Thymus (tissue), 2 donors: ENCODE data around the gene ZNF593OS. TPM values are rescaled to one million over a fixed set of nuclear protein-coding genes. Genes with fewer than 3 reads are reported as not detected.

Experiments
- polyA plus RNA-seq: library from polyadenylated mRNA; stranded (reverse); fragments of 200-250 nt; gene quantifications from one replicate; pipeline ENCODE4 v1.2.3, GENCODE V29; 2013
- total RNA-seq: library from RNA; stranded (reverse); fragments of 120-200 nt; gene quantifications from one replicate; pipeline ENCODE4 v1.2.4, GENCODE V29; 2013
- donor health status: healthy.

Gene ZNF593OS
- total and polyA plus RNA-seq, 2 donors = 0.87 TPM; not detected in 1

Other genes with a start within 250 kb of the ZNF593OS start
- gene PAFAH2, start 173.8 kb downstream of the ZNF593OS start, total RNA-seq = 73.1 TPM
- 28.2 TPM for gene PAFAH2, start 173.8 kb downstream of the ZNF593OS start, polyA plus RNA-seq
- gene EXTL1, start 150.1 kb downstream of the ZNF593OS start, total RNA-seq = 0.09 TPM
- 0.14 TPM for gene EXTL1, start 150.1 kb downstream of the ZNF593OS start, polyA plus RNA-seq
- gene SLC30A2, start 125.7 kb downstream of the ZNF593OS start, total RNA-seq = 0.05 TPM
- gene SLC30A2, start 125.7 kb downstream of the ZNF593OS start, polyA plus RNA-seq = 0.41 TPM
- 0.09 TPM for gene TRIM63, start 104.2 kb downstream of the ZNF593OS start, total RNA-seq
- gene TRIM63, start 104.2 kb downstream of the ZNF593OS start, polyA plus RNA-seq = 1.0 TPM
- 11.9 TPM for gene PDIK1L, start 60.0 kb downstream of the ZNF593OS start, total RNA-seq
- 6.1 TPM for gene PDIK1L, start 60.0 kb downstream of the ZNF593OS start, polyA plus RNA-seq
- gene FAM110D, start 12.8 kb downstream of the ZNF593OS start, total RNA-seq = 0.38 TPM
- gene FAM110D, start 12.8 kb downstream of the ZNF593OS start, polyA plus RNA-seq = 2.4 TPM
- not detected for gene C1orf232, start 2.9 kb downstream of the ZNF593OS start, total RNA-seq
- not detected for gene C1orf232, start 2.9 kb downstream of the ZNF593OS start, polyA plus RNA-seq
- gene ZNF593, start 1.9 kb downstream of the ZNF593OS start, total RNA-seq = 17.4 TPM
- gene ZNF593, start 1.9 kb downstream of the ZNF593OS start, polyA plus RNA-seq = 79.0 TPM
- 1.1 TPM for gene CNKSR1, start 5.7 kb upstream of the ZNF593OS start, total RNA-seq
- 9.5 TPM for gene CNKSR1, start 5.7 kb upstream of the ZNF593OS start, polyA plus RNA-seq
- not detected for gene CATSPER4, start 18.8 kb upstream of the ZNF593OS start, total RNA-seq
- 0.07 TPM for gene CATSPER4, start 18.8 kb upstream of the ZNF593OS start, polyA plus RNA-seq
- 18.7 TPM for gene CEP85, start 62.4 kb upstream of the ZNF593OS start, total RNA-seq
- gene CEP85, start 62.4 kb upstream of the ZNF593OS start, polyA plus RNA-seq = 9.7 TPM
- gene SH3BGRL3, start 108.3 kb upstream of the ZNF593OS start, total RNA-seq = 43.3 TPM
- gene SH3BGRL3, start 108.3 kb upstream of the ZNF593OS start, polyA plus RNA-seq = 261 TPM
- gene UBXN11, start 134.8 kb upstream of the ZNF593OS start, total RNA-seq = 12.7 TPM
- 42.7 TPM for gene UBXN11, start 134.8 kb upstream of the ZNF593OS start, polyA plus RNA-seq
- 1,020 TPM for gene CD52, start 146.1 kb upstream of the ZNF593OS start, total RNA-seq
- gene CD52, start 146.1 kb upstream of the ZNF593OS start, polyA plus RNA-seq = 1,113 TPM
- gene CRYBG2, start 182.3 kb upstream of the ZNF593OS start, total RNA-seq = 0.76 TPM
- 7.3 TPM for gene CRYBG2, start 182.3 kb upstream of the ZNF593OS start, polyA plus RNA-seq
- 0.57 TPM for gene ZNF683, start 200.9 kb upstream of the ZNF593OS start, total RNA-seq
- 2.1 TPM for gene ZNF683, start 200.9 kb upstream of the ZNF593OS start, polyA plus RNA-seq
- under 0.01 TPM for gene LIN28A, start 239.0 kb upstream of the ZNF593OS start, total RNA-seq
- 0.05 TPM for gene LIN28A, start 239.0 kb upstream of the ZNF593OS start, polyA plus RNA-seq